ENCODE data around the gene CDK13. TPM values are rescaled to one million over a fixed set of nuclear protein-coding genes. Genes with fewer than 3 reads are reported as not detected.

The CDK13 gene
- total RNA-seq, 2 experiments from 2014 or later: 84.3 to 90.9 TPM

DNA sequence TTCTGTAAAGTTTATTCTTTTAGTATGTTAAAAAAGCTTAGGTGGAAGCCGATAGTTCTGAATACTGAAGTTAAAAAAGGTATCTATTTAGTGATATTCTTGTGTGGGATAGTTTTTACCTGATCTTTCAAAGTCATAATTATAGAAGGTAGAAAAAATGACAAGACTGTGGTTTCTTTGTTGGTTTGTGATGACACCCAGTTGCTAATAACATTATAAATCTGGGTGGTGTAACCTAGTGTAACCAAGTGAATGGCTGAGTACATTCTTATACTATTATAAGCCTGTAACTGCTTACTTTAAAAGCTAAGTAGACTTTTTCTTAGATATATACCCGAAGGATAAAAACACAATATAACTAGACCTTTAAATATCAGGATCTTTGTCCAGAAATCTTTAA is 2.3 kb downstream of the CDK13 start:
- intact Hi-C loops (cut with micrococcal nuclease; ENCODE audit: unreplicated experiment): loop anchor here (5.0 kb wide), 1 partner anchor 35 kb away; no protein-coding TSS in a partner anchor
- Histone ChIP-seq H4K20me1 (ENCODE audit: insufficient read depth, low read length) (peaks cover 32% of the 10 kb centered on the region), H3K79me2 (ENCODE audit: insufficient read depth, low read depth, low read length) (peaks cover 81% of the 10 kb centered on the region), H3K9me3 (ENCODE audit: low read length) (peaks cover 14% of the 10 kb centered on the region; the same call in 1 of the 2 replicates), H3K27ac (ENCODE audit: low read depth, low read length, poor library complexity, severe bottlenecking) (peak overlapping the region; percentile 100), H3K9me2 (ENCODE audit: insufficient read depth, low read length) (no peaks in the 10 kb centered on the region), H3K36me3 (ENCODE audit: insufficient read depth, low read length) (peaks cover 58% of the 10 kb centered on the region), H3K4me3 (ENCODE audit: low read depth, low read length, poor library complexity, severe bottlenecking) (peak overlapping the region; percentile 97), H3K4me2 (ENCODE audit: low read length) (peak overlapping the region; percentile 92), H3K4me1 (ENCODE audit: insufficient read depth, low read length, poor library complexity, severe bottlenecking) (peaks cover 49% of the 10 kb centered on the region), H2AFZ (ENCODE audit: low read length) (no peak overlapping the region)
- POLR2A ChIA-PET: interaction anchor here (1.0 to 1.7 kb wide), 5 partner anchors 8 to 95 kb away, joined by 3 to 7 read pairs (median 4); no protein-coding TSS in a partner anchor
- TF ChIP-seq, protein P1, sequence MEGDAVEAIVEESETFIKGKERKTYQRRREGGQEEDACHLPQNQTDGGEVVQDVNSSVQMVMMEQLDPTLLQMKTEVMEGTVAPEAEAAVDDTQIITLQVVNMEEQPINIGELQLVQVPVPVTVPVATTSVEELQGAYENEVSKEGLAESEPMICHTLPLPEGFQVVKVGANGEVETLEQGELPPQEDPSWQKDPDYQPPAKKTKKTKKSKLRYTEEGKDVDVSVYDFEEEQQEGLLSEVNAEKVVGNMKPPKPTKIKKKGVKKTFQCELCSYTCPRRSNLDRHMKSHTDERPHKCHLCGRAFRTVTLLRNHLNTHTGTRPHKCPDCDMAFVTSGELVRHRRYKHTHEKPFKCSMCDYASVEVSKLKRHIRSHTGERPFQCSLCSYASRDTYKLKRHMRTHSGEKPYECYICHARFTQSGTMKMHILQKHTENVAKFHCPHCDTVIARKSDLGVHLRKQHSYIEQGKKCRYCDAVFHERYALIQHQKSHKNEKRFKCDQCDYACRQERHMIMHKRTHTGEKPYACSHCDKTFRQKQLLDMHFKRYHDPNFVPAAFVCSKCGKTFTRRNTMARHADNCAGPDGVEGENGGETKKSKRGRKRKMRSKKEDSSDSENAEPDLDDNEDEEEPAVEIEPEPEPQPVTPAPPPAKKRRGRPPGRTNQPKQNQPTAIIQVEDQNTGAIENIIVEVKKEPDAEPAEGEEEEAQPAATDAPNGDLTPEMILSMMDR (conservative IDR thresholded peaks at IDR 0.05; ENCODE audit: low read length): no peak
- no peak for TF ChIP-seq EZH2phosphoT487 (IDR thresholded peaks at IDR 0.05; ENCODE audit: borderline replicate concordance, low read depth, low read length)
- no TSS peak for BruUV-seq (replicated peaks)
- DNase-seq (ENCODE audit: low spot score): peak; percentile 17
- CTCF ChIA-PET (ENCODE audit: unreplicated experiment): no interaction called here

DNA sequence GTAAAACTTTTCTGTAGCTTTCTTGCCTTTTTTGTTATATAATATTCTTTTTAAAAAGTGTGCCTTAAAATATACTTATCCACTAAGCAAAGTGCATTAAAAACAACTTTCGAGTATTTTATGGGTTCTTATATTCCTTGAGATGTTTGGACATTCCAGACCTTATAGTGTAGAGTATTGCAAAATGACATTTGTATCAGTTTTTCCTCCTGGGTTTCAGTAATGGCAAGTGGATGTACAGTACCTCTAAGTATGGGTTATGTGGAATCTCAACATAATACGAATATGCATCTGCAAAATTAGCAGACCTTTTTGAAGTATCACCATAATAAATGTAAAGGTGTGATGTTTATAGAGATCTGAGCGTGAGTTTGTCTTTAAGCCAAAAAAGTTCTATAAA is 2.7 kb downstream of the CDK13 start:
- H3K27ac ChIP-seq (ENCODE audit: low read depth, low read length, poor library complexity, severe bottlenecking): peak overlapping the region; percentile 100
- H3K9me3 ChIP-seq (ENCODE audit: low read length): peaks cover 14% of the 10 kb centered on the region; the same call in 1 of the 2 replicates
- intact Hi-C loops (cut with micrococcal nuclease; ENCODE audit: unreplicated experiment): loop anchor here (5.0 kb wide), 1 partner anchor 34 kb away; no protein-coding TSS in a partner anchor
- BruUV-seq (replicated peaks): TSS peak; percentile 49
- no peak for DNase-seq (ENCODE audit: low spot score)
- no peak overlapping the region for H2AFZ ChIP-seq (ENCODE audit: low read length)
- H3K9me2 ChIP-seq (ENCODE audit: insufficient read depth, low read length): no peaks in the 10 kb centered on the region
- H3K4me1 ChIP-seq (ENCODE audit: insufficient read depth, low read length, poor library complexity, severe bottlenecking): peaks cover 49% of the 10 kb centered on the region
- CTCF ChIA-PET (ENCODE audit: unreplicated experiment): no interaction called here
- peaks cover 81% of the 10 kb centered on the region for H3K79me2 ChIP-seq (ENCODE audit: insufficient read depth, low read depth, low read length)
- POLR2A ChIA-PET: interaction anchor here (0.6 to 1.7 kb wide), 5 partner anchors 15 to 1894 kb away, joined by 3 to 7 read pairs (median 4); no protein-coding TSS in a partner anchor
- peaks cover 34% of the 10 kb centered on the region for H4K20me1 ChIP-seq (ENCODE audit: insufficient read depth, low read length)
- peak overlapping the region; percentile 92 for H3K4me2 ChIP-seq (ENCODE audit: low read length)
- H3K4me3 ChIP-seq (ENCODE audit: low read depth, low read length, poor library complexity, severe bottlenecking): peak overlapping the region; percentile 97
- H3K36me3 ChIP-seq (ENCODE audit: insufficient read depth, low read length): peaks cover 61% of the 10 kb centered on the region
- TF ChIP-seq, protein P1 (conservative IDR thresholded peaks at IDR 0.05; ENCODE audit: low read length): no peak
- TF ChIP-seq EZH2phosphoT487 (IDR thresholded peaks at IDR 0.05; ENCODE audit: borderline replicate concordance, low read depth, low read length): no peak

DNA sequence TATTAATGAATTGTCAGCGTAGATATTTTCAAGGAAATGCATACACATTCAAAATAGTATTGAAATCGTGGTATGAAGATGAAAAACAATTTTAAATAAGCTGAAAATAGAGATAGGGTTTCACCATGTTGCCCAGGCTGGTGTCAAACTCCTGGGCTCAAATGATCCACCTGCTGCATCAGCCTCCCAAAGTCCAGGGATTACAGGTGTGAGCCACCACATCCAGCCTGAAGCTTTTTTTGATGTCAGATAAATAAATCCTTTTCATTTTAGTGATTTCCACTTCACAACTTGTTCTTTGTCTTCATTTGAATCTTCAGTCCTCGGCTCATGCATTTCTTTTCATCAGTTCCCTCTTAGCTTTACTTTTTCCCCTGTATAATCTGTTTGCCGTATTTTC is 4.6 kb downstream of the CDK13 start:
- DNase-seq (ENCODE audit: low spot score): no peak
- POLR2A ChIA-PET: interaction anchor here (0.7 to 5.5 kb wide), 6 partner anchors 15 to 178 kb away, joined by 3 to 85 read pairs (median 4); no protein-coding TSS in a partner anchor
- CTCF ChIA-PET (ENCODE audit: unreplicated experiment): interaction anchor here (1.1 kb wide), 1 partner anchor 57 kb away, joined by 3 read pairs; no protein-coding TSS in a partner anchor

More for the DNA sequence above, 4.6 kb downstream of the CDK13 start:
- H3K27ac ChIP-seq (ENCODE audit: low read depth, low read length, poor library complexity, severe bottlenecking): no peak overlapping the region
- TF ChIP-seq, protein P1 (conservative IDR thresholded peaks at IDR 0.05; ENCODE audit: low read length): no peak
- no peak for TF ChIP-seq EZH2phosphoT487 (IDR thresholded peaks at IDR 0.05; ENCODE audit: borderline replicate concordance, low read depth, low read length)
- H3K9me3 ChIP-seq (ENCODE audit: low read length): peaks cover 14% of the 10 kb centered on the region; the same call in 1 of the 2 replicates
- H3K36me3 ChIP-seq (ENCODE audit: insufficient read depth, low read length): peaks cover 75% of the 10 kb centered on the region
- peaks cover 96% of the 10 kb centered on the region for H3K79me2 ChIP-seq (ENCODE audit: insufficient read depth, low read depth, low read length)
- H4K20me1 ChIP-seq (ENCODE audit: insufficient read depth, low read length): peaks cover 47% of the 10 kb centered on the region
- BruUV-seq (replicated peaks): no TSS peak
- intact Hi-C loops (cut with micrococcal nuclease; ENCODE audit: unreplicated experiment): loop anchor here (5.0 kb wide), 1 partner anchor 33 kb away; no protein-coding TSS in a partner anchor
- H3K4me3 ChIP-seq (ENCODE audit: low read depth, low read length, poor library complexity, severe bottlenecking): peak overlapping the region; percentile 97
- H2AFZ ChIP-seq (ENCODE audit: low read length): no peak overlapping the region
- no peaks in the 10 kb centered on the region for H3K9me2 ChIP-seq (ENCODE audit: insufficient read depth, low read length)
- H3K4me1 ChIP-seq (ENCODE audit: insufficient read depth, low read length, poor library complexity, severe bottlenecking): peaks cover 60% of the 10 kb centered on the region
- H3K4me2 ChIP-seq (ENCODE audit: low read length): peak overlapping the region; percentile 92
